ENCODE measurements around the gene COL11A1. TPM values are rescaled to one million over a fixed set of nuclear protein-coding genes. Genes with fewer than 3 reads are reported as not detected.
"Not testable (repeated sequence)": the region's sequence is repeated elsewhere in the genome, so short reads cannot be mapped to it uniquely, and the experiment has no call there.

Gene COL11A1
- not detected for total RNA-seq

DNA sequence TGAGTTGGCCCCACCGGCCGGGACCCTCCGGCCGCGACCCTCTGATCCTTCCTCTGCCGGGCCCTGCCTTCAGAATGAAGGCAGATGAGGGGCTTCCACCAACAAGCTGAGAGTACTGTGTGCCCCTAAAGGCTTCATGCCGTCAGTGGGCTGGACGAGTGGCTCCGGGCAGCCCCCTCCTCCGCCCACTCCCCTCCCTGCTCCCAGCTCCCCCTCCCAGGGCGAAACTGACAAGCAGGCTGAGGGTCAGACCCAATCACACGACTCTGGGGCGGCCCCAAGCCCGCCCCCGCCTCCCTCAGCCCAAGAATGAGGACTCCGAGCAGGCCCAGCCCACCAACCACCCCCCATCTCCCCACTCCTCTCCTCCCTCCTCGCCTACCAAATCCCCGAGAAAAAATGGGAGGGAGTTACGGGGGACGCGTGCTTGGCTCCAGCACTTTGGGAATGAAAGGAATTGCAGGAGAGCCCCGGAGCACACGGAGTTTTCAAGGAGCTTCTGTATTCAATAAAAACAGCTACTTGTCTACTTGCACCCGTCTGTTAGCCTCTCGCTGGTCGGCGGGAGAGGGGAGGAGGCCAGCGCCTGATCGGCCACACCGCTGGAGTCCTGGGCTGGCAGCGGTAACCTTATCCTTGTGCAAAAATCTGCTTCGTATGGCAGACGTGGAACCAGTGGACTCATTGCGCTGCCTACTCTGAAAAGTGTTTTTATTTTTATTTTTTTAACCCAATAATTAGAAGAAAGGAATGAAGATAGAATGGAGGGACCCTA lies at the start of gene COL11A1:
COL11A1 (minus strand) TSS at position 147 of the 775 bp plus-strand sequence. CDS start 344 bp downstream, outside the sequence.
- no peak for DNase-seq (ENCODE audit: low spot score)

DNA sequence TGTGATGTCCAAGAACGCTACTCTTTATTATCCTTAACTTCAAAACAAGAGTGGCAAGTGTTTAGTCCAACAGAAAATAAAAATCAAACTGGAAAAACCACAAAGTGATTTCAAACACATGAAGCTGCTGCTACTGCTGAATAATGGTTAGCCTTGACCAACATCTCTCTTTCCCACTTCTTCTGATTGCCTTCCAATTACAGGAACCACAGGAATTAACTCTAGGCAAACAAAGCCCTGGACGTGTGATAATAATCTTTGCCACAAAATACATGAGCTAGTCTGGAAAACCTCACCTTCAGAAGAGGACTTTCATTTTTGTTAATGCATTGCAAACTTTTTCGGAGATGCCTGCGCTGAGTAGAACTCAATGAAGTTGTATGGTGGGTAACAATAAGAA lies 48.6 kb upstream of the COL11A1 start:
- DNase-seq (ENCODE audit: low spot score) = no peak

DNA sequence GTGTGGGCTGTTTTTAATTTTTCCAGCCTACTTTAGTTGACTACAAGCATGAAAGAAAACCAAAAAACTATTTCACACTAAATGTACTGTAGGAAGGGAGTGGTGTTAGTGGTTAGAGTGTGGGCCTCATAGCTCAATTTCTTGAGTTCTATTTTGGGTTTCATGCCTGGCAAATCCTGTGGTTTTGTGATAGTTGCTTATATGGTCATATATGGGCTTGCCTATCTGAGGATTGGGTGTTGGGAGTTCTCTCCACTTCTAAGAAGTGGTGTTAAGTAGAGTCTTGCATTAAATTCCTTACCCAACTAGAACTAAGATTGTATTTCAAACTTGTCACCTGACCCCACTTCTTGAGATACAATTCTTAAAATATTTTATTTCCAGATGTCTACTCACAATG lies 37.8 kb upstream of the COL11A1 start:
- no peak for DNase-seq (ENCODE audit: low spot score)

DNA sequence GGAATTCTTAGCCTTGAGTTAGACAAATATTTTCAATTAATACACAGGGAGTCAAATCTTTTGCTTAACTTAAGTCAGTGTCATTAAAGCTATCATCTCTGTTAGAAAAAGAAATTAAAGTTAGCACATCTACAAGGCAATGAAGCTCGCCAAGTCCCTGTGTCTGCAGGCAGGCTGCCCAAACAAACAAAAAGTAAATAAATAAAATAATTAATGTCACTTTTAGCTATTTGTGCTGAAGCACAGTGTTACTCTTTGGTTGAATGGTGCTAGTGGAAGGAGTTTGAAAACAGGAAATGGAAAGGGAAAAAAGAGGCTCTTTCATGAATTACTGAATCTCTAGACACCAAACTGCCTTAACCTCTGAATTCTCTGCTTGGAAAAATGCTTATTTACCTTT lies 37.1 kb upstream of the COL11A1 start:
- DNase-seq (ENCODE audit: low spot score) = no peak

DNA sequence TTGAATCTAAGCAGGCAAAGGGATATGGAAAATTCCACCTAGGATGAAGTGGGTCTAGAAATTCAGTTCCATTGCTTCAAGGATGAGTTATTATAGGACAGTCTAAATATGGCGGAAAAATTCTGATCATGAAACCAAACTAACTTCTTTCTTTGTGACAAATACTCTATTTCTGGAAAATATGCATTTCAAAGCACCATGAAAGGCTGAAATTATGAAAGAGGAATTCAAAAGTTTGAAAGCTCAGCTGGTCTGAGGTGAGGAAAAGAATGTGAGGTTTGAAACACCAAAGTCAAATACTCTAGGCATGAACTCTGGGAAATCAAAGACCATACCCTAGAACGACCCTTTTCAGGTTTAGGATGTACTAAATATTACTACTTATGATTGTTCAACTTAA lies 36.4 kb upstream of the COL11A1 start:
- DNase-seq (ENCODE audit: low spot score) = no peak

DNA sequence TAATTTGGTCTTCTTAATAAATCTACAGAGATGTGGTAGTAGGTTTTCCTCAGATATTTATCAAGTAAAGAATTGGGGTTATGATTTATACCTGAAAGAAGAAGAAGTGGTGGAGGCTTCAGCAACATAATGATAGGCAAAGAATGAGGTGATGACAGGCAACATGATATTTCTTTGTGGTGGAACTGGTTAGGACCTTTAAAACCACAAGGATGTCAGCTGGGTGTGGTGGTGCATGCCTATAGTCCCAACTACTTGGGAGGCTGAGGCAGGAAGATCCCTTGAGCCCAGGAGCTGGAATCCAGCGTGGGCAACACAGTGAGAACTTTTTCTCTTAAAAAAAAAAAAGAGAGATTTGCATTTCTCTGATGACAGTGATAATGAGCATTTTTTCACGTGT lies 34.1 kb upstream of the COL11A1 start:
- no peak for DNase-seq (ENCODE audit: low spot score)

DNA sequence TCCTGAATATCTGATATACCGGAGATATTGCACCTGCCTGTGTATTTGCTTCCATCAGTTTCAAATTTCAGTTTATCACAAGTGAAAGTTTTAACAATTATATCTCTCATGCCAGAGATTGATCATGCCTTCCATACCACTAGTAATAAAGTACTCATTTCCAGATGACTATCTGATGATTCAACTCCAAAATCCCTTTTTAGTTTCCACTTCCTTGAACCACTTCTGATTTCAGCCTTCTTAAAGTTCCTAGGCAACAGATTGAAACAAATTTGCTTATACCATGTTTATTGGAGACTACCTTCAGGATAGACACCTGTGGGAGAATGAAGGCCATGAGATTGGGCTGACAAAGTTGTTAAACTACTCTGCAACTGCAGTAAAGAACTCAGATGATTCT lies 21.5 kb upstream of the COL11A1 start:
- DNase-seq (ENCODE audit: low spot score) = no peak

DNA sequence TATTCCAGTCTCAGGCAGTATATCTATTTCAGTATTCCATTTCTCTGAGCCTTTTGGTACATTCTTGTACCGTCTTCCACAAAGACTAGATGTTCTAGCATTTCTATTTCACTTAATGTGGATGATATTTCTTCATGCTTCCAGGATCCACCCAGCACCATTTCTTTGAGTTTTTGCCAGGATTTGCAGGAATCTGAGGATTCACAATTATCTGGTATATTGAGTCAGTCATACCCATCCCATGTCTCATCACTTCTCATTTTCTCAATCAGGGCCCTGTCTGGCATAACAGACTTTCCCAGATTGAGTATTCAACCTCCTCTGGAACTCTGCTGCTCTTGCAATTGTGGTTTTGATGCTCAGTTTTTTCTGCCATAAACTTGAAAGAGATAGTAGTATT lies 20.9 kb upstream of the COL11A1 start:
- no peak for DNase-seq (ENCODE audit: low spot score)

DNA sequence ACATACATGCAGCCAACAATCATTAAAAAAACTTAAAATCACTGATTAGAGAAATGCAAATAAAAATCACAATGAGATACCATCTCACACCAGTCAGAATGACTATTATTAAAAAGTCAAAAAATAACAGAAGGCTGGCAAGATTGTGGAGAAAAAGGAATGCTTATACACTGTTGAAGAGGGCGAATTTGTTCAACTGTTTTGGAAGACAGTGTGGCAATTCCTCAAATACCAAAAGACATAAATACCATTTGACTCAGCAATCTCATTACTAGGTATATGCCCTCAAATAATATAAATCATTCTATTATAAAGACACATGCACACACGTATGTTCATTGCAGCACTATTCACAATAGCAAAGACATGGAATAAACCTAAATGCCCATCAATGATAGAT lies 19.9 kb upstream of the COL11A1 start:
- DNase-seq (ENCODE audit: low spot score) = not testable (repeated sequence)

DNA sequence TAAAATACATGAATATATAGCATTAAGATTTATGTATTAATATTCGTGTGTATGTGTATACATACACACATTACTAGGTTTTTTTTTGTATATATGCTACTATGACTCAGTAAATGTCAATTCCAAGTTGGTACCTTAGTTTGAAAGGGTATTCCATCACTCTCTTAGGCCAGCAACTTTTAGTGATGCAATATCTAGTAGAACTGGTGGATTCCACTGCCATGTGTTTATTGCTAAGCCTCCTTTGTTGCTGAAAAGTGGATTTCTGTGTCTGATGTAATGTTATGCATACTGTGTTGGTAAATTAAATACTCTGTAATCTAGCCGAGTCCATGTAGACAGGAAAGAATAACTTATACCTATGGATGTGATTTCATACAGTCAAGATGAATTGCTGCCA lies 16.9 kb upstream of the COL11A1 start:
- DNase-seq (ENCODE audit: low spot score) = no peak

DNA sequence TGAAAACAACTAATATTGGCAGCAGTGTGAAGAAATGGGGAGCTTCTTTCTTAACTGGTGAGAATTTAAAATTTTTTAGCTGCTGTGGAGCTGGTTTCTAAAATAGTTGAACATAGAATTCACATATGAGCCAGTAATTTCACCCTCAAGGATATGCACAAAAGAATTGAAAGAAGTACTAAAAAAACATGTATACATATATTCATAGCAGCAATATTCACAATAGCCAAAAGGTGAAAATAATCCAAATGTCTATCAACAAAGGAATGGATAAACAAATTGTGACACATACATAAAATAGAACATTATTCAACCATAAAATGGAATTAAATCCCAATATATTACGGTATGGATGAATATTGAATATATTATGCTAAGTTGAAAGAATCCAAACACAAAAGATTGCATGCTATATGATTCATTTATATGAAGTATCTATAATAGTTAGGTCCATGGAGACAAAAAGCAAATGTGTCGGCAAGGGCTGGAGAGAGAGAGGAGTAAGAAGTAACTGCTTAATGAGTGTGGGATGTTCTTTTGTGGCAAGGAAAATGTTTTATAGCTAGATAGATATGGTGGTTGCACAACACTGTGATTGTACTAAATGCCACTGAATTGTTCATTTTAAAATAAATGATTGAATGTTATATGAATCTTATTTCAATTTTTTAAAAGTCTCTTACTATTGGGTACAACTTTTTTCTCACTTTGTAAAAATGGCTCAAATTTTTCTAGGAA lies 14.8 kb upstream of the COL11A1 start:
- no peak for DNase-seq (ENCODE audit: low spot score)

DNA sequence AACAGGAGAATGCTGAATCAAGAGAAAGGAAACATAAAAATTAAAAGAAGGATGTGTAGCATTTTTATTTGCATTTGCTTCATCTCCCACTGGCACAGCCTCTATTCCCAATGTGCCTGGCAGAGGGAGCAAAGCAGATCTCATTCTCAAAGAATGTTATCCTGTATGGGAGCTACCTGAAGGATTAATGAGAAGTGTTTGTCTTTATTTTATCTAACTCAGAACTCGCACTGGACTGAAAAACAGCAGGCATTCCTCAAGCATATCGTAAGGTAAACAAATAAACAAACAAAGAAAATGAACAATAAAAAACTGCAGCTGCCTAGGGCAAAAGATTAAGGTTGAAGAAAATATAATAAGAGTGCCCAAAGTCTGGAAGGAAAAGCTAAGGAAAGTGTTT lies 12.7 kb upstream of the COL11A1 start:
- DNase-seq (ENCODE audit: low spot score) = no peak

DNA sequence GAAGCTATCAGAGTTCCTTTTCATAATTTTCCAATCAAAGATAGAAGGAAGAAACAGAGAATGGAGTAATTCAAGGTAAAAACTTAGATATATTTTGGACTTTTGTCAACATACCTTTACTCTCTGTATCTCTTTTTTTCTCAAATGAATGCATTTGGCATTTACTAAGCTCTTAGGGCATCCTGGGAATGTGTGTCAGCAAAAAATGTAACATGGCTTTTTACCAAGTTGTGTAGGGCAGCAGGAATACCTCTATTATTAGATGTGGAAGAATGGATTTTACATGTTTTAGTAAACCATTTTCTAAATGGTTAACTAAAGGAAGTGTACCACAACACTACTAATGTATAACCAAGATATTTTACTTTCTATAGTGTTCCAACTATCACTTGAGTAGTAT lies 4.2 kb upstream of the COL11A1 start:
- DNase-seq (ENCODE audit: low spot score) = no peak

DNA sequence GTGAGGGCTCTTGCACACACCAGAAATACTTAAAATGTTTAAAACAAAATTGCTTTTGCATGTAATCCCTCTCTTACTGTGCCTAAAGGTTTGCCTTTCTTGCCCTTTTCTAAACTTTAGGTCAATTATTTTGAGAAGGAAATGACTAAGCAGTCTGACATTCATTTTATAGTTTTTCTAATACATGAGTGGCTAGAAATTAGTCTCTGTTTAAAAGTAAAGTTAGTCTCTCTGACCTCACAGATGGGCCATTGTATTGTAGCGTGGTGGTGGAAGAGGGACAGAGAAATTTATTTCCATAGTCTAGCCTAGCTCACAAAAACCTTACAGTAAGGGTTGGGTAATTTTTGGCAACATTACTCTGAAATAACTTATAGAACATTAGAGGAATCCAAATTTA lies 3.6 kb upstream of the COL11A1 start:
- no peak for DNase-seq (ENCODE audit: low spot score)

DNA sequence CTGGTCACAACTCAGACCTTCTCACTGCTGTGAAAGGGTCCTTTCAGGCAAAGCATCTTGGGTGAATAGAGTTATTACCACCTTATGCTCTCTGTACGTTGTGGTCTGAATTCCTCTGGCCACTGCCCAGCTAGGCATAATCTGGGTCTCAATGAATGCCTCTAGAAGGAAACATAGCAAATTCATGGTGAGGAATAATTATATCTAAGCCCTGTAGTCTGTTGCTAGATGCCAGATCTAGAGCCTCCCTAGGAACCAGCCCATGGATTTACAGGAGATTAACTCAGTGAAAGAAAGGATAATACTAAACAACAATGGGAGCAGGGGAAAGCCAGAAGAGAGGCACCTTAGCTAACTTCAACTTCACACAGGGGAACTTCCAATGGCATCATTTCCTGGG lies 2.4 kb upstream of the COL11A1 start:
- no peak for DNase-seq (ENCODE audit: low spot score)

DNA sequence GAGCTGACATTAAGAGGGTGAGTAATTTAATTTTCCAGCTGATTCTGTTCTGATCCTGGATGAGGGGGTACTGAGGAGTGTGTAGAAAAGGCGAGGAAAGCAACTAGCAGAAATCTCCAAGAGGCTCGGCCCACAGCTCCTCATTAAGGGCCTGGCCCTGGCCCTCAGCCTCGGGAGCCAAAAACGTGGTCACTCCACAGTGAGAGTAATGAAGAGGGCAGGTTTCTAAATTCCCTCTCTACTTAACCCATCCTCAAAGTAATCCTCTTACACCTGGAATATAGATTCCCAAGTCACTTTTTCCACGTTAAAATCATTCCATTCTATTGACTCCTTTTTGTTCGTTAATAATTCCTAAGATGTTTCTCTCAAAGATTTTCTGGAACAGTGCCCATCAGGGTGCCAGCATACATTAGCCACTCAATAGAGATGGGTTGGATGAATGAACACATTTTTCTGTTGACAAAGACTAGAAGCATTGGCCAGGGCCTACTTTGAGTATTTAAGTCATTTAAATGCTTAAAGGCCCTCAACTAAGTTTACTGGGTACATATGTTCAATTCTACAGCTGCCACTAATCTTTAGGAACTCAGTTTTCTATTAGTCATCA lies 1.1 kb upstream of the COL11A1 start:
- DNase-seq (ENCODE audit: low spot score) = no peak

DNA sequence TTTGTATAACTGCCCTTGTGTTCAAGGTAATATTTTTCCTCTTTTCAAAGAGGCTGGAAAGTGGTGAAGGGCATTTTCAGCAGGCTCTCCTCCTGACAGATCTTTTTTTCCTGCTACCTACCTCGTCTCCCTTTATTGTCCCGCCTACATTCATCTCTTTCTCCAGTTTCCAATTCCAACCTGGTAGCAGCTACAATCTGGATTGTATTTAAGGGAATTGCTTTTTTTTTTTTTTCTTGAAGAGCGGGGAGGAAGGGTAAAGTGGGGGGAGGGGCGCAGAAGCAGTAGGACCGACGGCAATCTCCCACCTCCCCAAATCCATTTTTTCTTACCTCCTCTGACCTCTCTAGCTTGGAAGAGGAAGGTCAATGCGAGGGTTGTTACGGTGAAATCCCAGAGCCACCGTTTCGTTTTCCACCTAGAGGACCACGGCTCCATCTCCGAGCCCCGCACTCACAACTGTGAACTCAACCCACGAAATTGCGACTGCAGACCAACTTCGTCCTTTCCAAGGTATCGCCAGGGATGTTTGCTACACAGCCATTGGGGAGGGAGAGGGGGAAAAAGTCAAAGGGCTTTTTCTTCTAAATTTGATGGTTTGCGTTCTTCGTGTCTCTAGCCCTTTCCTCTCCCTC lies 464 bp downstream of the COL11A1 start:
- no peak for DNase-seq (ENCODE audit: low spot score)

DNA sequence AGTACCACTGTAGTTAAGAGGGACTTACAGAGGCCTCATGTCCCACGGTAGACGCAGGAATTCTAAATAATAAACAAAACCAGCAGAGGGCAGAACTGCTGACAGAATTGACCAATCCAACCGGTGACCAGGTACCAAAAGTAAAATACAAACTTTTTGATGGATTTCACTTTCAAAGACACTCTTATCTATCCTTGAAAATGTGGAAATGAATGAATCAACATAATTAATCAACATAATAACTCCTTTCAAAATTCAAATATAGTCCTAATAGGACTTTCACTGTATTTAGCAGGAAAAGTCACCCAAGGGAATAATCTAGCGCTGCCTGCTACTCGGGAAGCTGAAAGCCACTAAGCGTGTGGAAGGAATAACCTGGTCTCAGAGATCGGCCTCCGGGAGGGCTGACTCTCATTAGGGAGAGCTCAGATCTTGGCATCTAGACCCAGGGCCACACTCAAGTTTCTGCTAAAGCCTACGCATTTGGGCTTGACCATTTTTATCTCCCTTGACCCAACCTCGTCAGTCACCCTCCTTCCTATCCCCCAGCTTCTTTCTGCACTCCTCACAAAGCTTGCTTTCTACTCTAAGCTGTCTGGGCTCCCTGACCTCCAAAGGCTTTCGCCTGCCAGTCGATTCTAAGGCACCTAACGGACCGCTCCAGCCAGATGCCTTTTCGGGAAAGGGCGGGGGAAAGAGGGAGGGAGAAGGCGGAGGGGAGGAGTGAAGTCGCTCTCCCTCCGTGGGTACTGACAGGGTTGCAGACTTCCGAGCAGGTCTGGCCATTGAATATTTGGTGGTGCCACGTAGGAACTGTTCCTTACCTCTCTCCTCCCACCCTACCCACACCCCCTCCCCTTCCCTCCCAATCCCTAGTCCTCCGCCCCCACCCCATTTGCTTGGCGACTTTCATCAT lies 1.6 kb downstream of the COL11A1 start:
- DNase-seq (ENCODE audit: low spot score) = peak; percentile 44

DNA sequence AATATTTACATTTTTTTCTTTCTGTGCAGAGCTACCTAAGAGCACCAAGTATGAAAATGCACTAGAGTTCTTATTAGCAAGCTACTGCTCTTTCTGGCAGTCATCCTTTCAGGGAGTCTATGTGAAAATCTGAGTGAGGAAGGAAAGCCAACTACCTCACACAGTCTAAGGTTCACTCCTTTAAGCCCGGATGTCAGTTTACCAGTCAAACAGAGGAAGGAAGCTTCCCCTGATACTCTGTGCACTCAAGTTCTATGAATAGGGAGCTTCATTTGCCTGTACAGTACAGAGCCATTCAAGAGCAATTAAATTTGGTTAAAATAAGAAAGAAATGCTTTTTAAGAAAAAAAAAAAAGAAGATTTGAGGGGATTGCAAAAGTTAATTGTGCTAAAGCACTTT lies 6.9 kb downstream of the COL11A1 start:
- no peak for DNase-seq (ENCODE audit: low spot score)

DNA sequence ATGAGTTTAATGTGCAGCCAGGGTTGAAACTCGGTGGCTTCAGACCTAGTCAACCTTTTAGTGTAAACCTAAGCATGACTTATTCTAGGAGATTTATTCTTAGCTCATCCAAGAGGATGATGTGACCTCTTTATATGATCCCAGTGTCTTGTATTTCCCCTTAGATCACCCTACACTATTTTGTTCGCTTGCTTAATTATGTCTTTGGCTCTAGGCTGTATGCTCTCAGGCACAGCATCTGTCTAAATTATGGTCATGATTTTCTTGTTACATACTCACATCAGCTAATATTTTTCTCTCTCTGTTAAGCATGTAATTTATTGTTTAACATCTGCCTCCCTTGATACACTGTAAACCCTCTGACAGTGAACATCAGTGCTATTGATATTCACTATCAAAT lies 19.1 kb downstream of the COL11A1 start:
- DNase-seq (ENCODE audit: low spot score) = no peak

DNA sequence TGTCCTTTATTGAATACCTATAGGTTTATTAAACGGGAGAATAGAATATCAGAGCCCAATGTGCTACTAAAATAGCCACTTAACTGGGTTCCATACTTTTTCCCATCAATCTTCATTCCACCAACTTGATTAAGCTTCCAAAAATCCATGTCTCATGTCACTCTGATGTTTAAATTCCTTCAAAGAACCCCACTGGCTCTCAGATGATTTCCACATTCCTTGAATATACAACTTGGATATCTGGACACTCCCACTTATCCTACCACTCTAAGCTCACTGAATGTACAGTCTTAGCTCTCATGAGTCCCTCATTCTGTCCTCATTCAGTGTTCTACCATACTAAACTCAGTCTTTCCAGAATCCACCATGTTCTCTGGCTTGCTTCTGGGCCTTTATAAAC lies 21.1 kb downstream of the COL11A1 start:
- DNase-seq (ENCODE audit: low spot score) = no peak

Data from ureter (tissue), 1 donor.